NT2/D1 (cell line): ENCODE measurements around the gene TTC23.

ENCODE experiments used
- SUZ12 ChIP-seq: IDR thresholded peaks from 2 replicates; pipeline ENCODE4 v1.6.1; 2011; ENCODE audit not compliant: insufficient read length, insufficient read depth; ENCODE audit errors: extremely low read depth
- YY1 ChIP-seq: IDR thresholded peaks from 2 replicates; pipeline ENCODE4 v1.6.1; 2011; ENCODE audit not compliant: insufficient read length, insufficient read depth
- ZNF274 ChIP-seq: IDR thresholded peaks from 2 replicates; pipeline ENCODE4 v1.6.1; 2011; ENCODE audit warnings: mild to moderate bottlenecking, low read depth, low read length

- TF ChIP-seq ZNF274 (no peak), SUZ12 (no peak), YY1 (no peak)
These were observed 100.0 kb downstream of the TTC23 start for GRCh38 chr15:99149366-99149765.
